ENCODE data around the gene TFDP3.

Gene TFDP3

DNA sequence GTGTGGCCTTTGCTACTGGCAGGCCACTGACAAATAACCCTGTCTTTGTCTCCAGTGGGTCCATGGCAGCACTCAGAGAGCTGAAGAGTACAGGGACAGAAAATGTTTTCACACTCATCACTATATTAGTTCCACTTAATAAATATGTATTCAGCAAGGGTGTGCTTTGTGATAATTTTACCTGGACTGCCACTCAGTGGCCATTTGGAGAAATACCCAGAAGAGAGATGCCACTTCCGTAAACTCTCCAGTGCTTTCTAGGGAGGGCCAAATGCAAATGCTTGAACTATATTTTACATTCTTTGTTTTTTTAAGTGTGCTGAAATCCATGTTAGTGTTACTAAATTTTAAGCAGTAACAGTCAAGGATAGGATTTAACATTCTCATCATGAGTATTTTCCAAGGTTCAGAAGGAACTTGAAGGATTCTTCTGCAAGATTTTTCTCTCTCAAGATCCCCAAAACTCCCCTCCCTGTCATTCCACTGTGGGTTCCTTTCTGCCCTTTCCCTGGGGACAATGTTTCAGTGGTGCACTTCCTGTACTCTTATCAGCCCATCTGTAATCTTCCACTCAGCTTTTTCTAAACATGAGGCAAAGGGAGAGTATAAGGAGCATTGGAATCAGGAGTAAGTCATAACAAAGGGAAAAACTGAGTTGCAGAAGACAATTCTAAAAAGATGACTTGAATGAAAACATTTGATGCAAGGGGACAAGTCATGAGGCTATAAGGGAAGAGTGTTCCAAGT lies 46.0 kb downstream of the TFDP3 start:
- no peaks in the 10 kb centered on the region for H3K36me3 ChIP-seq (ENCODE audit: control insufficient read depth, insufficient read depth, low read length)
- no peaks in the 10 kb centered on the region for H3K27me3 ChIP-seq (ENCODE audit: control insufficient read depth, insufficient read depth, low read length, poor library complexity, severe bottlenecking)
- H3K4me1 ChIP-seq (ENCODE audit: control insufficient read depth, insufficient read depth, low read length) = no peaks in the 10 kb centered on the region
- no peak overlapping the region for H3K4me3 ChIP-seq (ENCODE audit: insufficient read depth, low read depth, low read length)
- 17 to 33% methylated on average over 1 of the region's 1 CpG for WGBS, 2 experiments
- H3K9me3 ChIP-seq (ENCODE audit: control insufficient read depth, low read length) = no peaks in the 10 kb centered on the region
- no peak overlapping the region for H3K27ac ChIP-seq (ENCODE audit: insufficient read depth, low read depth, low read length, poor library complexity, severe bottlenecking)
